ENCODE data around the gene PLAGL2.
"Not testable (repeated sequence)": the region's sequence is repeated elsewhere in the genome, so short reads cannot be mapped to it uniquely, and the experiment has no call there.

PLAGL2 gene, protein sequence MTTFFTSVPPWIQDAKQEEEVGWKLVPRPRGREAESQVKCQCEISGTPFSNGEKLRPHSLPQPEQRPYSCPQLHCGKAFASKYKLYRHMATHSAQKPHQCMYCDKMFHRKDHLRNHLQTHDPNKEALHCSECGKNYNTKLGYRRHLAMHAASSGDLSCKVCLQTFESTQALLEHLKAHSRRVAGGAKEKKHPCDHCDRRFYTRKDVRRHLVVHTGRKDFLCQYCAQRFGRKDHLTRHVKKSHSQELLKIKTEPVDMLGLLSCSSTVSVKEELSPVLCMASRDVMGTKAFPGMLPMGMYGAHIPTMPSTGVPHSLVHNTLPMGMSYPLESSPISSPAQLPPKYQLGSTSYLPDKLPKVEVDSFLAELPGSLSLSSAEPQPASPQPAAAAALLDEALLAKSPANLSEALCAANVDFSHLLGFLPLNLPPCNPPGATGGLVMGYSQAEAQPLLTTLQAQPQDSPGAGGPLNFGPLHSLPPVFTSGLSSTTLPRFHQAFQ

DNA sequence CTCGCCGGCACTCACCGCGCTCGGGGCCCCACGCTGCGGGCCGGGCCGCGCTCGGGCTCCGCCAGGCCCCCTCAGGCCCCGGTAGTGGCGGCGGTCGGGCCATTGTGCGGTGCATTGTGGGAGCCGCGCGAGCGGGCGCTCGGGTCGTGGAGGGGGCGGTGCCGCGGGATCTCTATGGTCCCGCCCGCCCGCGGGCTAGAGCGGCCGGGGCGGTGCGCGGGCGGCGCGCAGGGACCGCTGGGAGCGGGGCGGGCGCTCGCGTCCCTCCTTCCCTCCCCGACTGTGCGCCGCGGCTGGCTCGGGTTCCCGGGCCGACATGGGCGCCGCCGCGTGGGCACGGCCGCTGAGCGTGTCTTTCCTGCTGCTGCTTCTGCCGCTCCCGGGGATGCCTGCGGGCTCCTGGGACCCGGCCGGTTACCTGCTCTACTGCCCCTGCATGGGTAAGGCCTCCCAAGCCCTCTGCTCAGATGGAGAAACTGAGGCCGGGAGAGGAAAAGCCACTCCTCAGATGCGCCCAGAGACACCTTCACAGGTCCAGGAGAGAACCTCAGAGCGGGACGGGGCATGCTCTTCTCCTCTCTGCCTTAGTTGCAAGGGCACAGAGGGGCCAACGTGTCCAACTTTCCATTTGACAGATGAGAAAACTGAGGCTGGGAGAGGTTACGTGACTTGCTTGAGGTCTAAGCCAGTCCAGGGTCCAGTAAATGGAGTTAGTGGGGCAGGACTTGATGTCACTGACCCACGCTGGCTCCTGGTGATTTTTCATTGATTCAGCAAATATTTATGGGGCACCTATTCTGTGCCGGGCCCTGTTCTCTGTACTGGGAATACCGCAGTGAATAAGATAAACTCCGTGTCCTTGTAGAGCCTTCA lies at the start of gene PLAGL2, which contains the start of gene POFUT1:
PLAGL2 (minus strand) TSS at position 118 of the 873 bp plus-strand sequence. CDS start 5,565 bp downstream, outside the sequence.
POFUT1 (plus strand) TSS at position 255 of the 873 bp plus-strand sequence; CDS start at position 317, 62 bp downstream.
- peak; percentile 84 for DNase-seq

DNA sequence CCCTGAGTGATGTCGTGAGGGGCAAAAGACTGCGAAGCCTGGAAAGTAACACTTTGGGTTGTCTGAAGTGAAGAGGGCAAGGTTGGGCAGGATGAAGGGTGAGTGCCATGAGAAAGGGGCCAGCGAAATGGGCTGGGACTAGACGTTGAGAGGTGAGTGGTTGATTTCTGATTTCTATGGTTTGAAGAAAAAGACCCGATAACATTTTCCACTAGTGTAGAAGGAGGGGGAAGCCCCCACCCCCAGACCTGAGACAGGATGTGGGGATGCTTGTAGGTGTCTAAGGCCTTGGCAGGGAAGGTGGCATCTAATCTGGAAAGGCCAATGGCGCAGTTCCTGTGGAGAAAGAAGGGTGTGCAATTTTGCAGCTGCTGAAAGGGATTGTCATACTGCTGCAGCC lies 44.6 kb upstream of the PLAGL2 start:
- no peak for DNase-seq

DNA sequence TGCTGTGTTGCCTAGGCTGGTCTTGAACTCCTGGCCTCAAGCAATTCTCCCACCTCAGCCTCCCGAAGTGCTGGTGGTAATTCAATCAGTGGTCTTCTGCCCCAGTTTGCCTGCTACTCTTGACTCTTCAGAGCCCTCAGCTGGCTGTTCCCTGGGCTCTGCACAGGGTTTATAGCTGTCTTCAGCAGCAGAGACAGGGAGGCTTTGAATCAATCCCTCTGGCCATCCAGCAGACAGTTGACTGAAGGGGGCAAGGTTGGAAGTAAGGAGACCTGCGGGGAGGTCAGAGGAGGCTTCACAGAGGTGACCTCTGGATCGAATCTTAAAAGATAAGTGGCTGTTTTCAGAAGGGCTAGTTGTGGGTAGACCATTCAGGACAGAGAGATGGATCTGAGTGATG lies 43.9 kb upstream of the PLAGL2 start:
- no peak for DNase-seq

DNA sequence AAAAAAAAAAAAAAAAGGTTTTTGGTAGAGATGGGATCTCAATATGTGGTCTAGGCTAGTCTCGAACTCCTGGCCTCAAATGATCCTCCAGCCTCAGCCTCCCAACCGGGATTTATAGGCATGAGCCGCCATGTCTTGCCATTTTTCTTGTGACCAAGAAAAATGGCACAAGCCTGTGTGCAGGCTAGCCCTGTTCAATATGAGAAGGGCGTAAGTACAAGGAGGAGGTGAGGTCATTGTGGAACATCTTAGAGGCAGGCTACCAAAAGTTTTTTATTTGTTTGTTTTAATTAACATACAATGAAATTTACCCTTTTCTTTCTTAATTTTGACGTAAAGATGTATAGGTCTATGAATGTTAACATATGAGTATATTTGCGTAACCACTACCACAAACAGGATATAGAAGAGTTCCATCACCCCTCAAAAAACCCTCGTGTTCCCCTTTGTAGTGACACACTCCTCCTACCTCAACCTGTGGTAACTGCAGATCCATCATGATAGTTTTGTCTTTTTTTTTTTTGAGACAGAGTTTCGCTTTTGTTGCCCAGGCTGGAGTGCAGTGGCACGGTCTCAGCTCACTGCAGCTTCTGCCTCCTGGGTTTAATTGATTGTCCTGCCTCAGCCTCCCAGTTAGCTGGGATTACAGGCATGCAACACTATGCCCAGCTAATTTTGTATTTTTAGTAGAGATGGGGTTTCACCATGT lies 41.6 kb upstream of the PLAGL2 start:
- DNase-seq = no peak

DNA sequence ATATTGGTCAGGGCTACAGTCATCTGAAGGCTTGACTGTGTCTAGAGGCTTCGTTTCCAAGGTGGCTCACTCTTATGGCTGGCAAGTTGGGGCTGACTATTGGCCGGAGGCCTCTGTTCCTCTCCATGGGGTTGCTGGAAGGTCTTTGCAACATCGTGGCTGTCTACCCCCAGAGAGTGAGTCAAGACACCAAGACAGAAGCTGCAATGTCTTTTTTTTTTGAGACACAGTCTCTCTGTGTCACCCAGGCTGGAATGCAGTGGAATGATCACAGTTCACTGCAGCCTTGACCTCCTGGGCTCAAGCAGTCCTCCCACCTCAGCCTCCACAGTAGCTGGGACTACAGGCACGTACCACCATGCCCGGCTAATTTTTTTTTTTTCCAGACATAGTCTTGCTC lies 40.5 kb upstream of the PLAGL2 start:
- DNase-seq = no peak

DNA sequence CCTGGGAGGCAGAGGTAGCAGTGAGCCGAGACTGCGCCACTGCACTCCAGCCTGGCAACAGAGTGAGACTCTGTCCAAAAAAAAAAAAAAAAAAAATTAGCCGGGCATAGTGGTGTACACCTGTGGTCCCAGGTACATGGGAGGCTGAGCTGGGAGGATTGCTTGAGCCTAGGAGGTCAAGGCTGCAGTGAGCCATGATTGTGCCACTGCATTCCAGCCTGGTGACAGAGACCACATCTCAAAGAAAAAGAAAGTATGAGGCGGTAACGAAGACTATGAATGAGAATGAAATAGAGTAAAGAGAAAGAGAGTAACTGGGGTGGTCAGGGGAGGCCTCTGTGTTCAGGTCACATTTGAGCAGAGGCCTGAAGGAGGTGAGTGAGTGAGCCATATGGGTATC lies 38.7 kb upstream of the PLAGL2 start:
- not testable (repeated sequence) for DNase-seq

DNA sequence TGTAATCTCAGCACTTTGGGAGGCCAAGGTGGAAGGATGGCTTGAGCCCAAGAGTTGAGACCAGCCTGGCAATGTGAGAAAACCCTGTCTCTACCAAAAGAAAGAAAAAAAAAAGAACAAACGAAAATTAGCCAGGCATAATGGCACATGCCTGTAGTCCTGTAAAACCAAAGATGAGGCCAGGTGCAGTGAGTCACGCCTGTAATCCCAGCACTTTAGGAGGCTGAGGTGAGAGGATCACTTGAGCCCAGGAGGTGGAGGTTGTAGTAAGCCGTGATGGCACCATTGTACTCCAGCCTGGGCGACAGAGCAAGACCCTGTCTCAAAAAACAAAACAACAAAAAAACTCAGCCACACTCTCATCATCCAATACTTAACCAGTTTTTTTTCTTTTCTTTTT lies 37.4 kb upstream of the PLAGL2 start:
- no peak for DNase-seq

DNA sequence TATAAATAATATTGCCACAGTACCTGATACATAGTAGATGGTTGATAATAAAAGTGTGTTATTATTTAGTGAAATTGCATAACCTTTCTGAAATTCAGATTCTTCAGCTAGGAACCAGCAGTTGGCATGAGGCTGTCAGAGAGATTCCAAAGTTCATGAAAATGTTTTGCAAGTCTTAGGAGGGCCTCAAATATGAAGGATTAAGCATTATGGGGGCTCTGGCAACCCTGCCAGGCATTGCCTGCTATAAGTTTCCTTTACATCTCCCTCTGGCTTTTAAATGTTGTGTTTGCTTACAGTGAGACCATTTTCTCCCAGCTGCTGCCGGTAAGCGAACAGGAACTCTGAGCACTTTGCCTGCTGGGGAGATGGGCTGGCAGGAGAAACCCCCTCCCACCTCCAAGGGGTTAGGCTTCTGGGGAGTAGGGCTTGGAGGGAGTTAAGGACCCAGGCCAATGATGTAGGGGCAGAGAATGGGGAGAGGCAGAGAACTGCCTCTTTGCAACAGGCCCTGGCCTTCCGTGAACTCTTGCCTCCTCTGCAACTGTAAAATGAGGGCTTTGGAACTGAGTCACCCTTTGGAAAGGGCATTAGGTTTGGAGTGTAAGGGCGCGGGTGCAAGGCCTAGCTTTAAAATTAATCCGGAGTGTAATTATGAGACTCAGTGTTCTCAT lies 36.7 kb upstream of the PLAGL2 start:
- DNase-seq = no peak

DNA sequence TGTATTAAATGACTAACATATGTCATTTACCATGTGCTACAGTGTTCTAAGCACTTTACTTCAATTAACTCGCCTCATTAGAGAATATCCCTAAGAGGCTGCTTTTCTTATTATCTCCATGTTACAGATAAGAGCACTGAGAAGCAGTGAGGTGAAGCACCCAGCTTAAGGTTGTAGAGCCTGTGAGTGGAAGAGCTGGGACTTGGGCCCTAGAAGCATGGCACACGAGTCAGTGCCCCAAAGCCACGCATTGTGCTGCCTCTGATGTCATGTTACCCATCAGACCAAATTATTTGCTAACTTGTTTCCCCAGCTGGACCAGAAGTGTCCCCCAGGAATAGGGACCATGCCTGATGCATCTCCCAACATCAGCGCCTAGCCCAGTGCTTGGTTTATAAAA lies 34.3 kb upstream of the PLAGL2 start:
- DNase-seq = no peak

DNA sequence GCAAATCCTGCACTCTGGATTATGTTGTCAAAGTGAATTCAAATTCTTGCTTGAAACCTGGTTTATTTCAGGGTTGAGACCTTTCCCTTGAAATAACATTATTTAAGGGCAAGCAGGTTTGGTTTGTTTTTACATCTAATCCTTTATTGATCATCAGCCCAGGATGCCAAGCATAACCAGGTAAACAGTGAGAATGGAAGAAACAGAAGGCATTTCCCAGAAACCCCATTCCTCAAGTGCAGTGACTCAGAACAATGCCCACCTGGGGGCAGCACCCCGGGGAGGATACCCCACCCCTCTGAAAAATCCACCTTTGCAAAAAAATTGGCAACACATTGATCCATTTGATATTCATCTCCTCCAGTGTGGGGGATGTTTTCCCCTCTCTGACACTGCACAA lies 32.7 kb upstream of the PLAGL2 start:
- DNase-seq = no peak

DNA sequence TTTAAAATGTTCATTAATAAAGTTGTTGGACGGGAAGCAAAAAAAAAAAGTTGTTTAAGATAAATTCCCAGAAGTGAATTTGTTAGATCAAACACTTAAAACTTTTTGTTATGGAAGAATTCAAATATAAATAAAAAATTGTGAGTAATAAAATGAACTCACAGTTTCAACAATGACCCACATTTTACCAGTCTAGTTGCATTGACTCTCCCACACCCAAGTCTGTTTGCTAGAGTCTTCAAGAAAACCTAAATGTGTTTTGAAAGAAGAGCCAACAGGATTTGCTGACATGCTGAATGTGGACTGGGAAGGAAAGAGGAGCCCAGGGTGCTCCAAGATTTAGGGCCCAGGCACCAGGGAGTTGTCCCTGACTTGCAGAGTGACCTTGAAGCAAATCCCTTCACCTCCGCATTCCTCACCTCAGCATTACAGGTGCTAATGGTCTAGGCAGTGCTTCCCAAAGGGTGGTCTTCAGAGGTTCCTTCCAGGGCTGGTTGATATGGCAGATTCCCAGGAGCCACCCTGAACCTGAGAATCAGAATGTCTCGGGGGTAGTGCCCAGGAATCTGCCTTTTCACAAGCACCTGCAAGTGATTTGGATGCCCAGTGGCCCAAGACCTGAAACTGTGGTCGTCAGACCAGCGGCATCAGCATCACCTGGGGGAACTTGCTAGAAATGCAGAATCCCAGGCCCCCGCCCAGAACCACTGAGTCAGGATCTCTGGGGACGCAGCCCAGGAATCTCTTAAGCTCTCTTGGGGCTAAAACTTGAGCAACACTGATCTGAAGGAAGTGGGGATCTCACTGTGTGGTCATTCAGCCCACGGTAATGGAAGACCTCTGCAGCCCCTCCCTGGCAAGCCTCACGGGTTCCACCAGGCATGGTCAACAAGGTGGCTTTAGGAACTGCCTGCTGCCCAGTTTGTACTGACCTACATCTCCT lies 31.2 kb upstream of the PLAGL2 start:
- DNase-seq = no peak

DNA sequence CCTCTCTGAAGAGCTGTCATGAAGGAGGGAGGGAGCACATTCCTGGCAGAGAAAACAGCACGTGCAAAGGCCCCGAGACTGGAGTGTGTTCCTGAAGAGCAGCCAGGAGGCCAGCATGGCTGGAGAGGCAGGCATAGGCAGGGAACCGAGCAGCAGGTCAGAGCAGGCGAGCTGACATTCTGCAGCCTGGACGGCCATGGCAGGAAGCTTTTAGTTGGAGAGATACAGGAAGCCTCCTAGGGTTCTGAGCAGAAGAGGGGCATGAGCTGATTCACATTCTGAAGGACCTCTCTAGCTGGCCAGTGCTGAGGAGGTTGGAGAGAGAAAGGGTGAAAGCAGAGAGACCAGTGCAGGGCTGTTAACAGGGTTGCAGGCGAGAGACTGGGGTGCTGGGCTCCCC lies 29.9 kb upstream of the PLAGL2 start:
- DNase-seq = no peak

DNA sequence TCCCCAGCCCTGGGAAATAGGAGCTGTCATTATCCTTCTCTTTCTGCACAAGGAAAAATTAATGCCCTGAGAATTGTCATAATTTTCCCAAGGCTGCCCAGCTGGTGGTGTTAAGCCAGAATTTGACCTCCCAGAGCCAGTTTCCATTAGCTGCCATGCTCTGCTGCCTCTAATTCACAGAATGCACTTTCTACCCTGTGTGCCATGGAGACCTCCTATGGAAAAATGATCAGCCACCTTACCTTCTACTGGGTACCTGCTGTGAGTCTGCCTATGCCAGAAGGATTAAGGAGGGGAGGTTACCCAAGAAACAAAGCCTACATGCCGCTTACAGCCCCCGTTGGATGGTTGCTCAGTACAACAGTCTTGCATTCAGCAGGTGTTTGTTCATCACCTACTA lies 29.3 kb upstream of the PLAGL2 start:
- DNase-seq = no peak

DNA sequence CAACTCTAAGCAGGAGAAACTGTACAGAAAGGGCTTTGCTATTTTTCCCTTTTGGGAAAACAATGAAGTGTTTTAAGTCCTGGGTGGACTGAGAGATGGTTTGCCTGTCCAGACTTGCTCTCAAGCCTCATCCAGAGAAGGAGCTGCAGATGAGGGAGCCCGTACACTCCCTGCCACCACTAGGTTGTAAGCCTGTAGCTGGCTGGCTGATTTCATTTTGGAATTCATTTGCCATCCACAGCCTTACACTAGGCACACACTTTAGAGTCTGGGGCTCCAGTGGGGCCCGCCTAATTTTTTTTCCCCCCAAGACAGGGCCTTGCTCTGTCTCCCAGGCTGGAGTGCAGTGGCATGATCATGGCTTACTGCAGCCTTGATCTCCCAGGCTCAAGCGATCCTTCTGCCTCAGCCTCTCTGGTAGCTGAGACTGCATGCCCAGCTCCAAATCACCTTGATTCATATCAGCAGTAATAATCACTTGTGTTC lies 28.5 kb upstream of the PLAGL2 start:
- no peak for DNase-seq

DNA sequence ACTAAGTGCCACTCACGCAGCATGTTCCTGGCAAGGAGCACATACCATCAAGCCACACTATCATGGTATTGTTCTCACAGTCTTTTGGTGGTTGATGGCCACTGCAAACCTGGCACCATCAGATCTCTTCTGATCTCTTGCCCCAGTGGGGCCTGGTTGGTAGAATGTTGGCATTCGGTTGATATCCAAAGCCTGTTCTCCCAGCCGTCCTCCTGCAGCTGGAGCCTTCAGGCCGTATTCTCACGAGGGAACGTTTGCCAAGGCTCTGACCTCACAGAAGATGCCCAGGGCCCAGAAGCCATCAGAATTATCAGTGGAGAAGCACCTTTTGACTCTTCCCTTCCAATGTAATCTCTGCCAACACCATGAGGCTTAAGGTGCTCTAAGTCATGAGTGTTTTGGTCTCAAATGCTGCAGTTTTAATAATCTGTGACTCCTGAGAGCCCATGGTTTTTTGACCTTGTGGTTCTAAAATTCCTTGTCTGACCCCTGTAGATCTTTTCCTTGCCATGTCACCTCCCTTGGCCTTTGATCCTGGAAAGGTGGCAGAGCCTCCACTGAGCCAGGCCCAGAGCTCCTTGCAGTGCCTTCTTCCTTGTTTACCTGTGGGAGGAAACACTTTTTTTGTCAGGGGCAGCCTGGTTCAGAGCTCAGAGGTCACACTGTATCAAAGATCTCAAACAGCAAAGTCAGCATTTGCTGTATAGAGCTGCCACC lies 27.9 kb upstream of the PLAGL2 start:
- no peak for DNase-seq

DNA sequence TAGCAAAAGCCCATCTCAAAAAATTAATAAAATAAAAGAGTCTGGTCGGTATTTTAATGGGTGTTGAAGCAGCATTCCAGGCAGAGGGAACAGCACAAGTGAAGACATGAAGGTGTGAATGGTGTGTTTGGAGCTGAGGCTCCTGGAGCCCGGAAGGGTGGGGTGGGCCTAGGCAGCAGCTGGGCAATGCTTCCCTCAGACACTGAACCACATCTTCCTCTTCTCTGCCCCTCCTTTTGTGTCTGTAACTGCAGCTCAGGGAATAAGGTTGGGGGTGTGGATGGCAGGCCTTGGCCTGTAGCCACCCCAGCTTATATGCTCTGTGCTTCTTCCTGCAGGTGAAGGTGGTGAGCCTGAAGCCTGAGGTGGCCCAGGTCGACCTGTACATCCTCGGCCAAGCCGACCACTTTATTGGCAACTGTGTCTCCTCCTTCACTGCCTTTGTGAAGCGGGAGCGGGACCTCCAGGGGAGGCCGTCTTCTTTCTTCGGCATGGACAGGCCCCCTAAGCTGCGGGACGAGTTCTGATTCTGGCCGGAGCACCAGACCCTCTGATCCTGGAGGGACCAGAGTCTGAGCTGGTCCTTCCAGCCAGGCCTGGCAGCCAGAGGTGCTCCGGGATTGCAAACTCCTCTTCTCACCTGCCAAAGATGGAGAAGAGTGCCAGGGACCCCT lies 26.7 kb upstream of the PLAGL2 start:
- DNase-seq = no peak

DNA sequence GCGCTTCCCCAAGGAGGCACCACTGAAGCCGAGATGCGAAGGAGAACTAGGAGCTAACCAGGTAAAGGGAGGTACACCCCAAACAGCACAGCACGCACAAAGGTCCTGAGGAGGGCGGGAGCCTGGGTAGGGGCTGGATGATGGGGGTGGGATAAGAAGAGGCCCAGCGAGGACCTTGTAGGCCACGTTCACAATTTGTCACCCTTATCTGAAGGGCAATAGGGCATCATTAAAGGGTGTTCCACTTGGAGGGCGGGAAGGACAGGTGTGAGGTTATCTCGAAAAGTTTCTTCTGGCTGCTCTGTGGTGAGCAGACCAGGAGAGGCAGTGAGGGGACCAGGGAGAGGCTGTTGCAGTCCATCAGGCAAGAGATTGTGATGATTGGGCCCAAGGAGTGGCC lies 25.7 kb upstream of the PLAGL2 start:
- DNase-seq = no peak

DNA sequence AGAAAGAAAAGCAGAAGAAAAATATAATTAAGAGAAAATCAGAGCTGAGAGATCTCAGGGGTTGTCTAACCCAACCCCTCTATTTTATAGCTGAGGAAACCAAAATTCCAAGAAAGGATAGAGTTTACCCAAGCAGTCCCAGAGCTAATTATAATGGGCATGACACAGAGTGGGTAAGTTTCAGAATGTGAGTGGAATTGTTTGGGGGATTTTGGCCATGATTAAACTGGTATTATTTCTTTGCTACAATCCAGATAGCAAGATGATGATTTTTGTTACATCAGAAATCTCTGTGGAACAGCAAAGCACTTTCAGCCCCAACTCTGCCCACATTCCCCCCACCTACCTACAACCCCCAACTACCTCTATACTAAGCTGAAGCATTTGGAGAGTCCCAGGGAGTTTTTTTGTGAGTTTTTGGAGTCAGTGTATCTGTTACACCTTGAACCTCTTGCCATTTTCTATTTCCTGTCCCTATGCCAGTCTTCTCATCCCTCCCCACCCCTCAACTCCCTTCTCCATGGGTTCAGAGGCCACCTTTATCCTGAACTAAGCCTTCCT lies 24.9 kb upstream of the PLAGL2 start:
- DNase-seq = no peak

DNA sequence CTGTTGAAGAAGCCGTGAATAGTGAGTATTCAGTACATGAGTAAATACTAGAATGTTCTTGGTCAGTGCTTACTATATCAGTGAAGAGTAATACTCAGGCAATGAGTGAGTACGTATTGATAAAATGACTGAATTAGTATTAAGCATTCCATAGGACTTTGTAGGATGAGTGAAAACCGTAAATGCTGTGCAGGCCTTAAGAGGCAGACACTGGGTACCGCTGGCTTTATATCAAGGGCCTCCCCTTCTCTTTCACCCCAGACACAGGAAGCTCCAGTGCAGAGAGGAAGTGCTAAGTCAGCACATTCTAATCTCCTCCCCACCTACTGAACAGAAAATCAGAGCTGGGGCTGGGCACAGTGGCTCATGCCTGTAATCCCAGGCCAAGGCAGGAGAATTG lies 24.3 kb upstream of the PLAGL2 start:
- DNase-seq = peak; percentile 32

DNA sequence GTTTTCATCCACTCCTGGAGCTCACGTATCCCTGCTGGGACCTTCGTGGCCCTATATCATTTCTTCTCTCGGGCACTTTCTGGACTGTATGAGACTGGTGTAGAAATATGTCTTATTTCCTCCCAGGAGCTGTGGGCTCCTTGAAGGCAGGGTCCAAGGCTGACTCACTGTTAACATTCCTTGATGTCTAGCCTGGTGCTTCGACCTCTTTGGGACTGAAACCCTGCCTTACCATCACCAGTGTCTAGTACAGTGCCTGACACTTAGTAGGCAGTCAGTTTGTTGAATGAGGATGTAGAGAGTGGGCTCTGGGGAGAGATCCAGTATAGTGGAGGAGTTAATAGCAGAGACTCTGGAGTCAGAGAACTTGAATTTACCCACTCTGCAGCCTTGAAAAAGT lies 23.7 kb upstream of the PLAGL2 start:
- no peak for DNase-seq
